SIG-M5 treated with dmso at 0.1 percent for 504 hours (cell line): ENCODE measurements around the gene PNPLA5.
A peak's percentile ranks its signal among the peaks of the same experiment; 100 is the strongest.

Source experiments
- DNase-seq: peaks from one replicate; lab custom pipeline; 2025; ENCODE audit not compliant: unreplicated experiment; lab: John Stamatoyannopoulos, UW

Gene PNPLA5

DNA sequence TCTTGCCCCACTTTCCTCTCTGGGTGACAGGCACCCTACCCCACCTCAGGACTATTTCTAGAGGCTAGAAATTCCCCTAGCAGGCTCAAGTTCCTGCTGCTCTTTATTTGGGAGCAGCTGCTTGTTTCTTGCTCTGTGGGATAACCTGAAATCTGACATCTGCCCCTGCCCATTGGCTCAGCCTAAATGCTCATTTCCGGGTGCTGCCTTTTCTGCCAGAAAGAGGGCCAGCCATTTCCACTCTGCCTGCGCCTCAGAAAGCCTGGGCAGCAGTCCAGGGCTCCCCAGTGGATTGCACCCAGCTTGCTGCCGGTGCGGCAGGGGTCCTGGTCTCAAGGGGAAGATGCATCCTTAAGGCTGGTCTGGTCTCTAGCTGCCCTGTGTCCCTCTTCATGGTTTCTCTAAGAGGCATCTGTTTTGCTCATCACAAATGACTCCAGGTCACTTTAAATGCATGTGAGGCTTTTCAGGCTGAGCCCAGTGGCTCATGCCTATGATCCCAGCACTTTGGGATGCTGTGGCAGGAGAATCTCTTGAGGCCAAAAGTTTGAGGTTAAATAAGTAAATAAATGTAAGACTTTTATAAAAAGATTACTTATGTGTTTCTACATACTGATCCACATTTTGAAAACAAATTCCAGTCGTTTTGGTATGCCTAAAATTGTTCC is 10.3 kb upstream of the PNPLA5 start:
- no peak for DNase-seq

DNA sequence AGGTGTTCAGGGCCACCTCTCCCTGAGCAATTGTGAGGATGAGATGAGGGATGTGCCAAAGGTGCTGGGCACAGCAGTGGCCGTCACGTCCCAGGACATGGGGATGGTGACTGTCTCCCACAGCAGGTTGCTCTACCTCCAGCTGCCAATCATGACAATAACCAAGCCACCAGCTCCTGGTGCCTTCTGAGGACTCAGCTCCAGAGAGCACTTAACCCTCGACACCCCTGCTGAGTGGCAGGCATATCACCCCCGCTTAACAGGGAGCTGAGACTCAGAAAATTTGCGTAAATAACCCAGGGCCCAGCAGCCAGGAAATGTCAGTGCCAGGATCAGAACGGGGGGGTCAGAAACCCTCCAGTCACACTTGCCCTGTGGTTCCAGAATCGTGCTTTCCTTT is 8.4 kb upstream of the PNPLA5 start:
- DNase-seq: no peak

DNA sequence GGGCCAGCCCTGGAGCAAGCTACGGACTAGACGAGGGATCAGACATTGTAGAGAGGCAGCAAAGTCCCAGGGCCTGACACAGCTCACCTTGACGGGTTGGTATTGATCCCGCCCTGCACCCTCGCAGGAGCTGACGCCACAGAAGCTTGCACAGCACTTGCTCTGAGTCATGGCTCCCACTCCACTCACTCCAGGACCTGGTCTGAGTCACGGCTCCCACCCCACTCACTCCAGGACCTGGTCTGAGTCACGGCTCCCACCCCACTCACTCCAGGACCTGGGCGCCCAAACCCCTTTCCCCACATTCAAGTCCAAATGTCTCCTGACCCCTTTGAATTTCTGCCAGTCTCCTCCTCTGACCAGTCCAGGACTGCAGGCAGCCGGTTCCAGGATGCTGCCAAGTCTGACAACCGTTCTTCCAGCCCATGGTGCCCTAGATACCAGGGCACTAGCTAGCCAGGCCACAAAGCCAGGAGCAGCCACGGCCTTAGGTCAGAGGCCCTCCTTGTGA is 6.0 kb upstream of the PNPLA5 start:
- no peak for DNase-seq

DNA sequence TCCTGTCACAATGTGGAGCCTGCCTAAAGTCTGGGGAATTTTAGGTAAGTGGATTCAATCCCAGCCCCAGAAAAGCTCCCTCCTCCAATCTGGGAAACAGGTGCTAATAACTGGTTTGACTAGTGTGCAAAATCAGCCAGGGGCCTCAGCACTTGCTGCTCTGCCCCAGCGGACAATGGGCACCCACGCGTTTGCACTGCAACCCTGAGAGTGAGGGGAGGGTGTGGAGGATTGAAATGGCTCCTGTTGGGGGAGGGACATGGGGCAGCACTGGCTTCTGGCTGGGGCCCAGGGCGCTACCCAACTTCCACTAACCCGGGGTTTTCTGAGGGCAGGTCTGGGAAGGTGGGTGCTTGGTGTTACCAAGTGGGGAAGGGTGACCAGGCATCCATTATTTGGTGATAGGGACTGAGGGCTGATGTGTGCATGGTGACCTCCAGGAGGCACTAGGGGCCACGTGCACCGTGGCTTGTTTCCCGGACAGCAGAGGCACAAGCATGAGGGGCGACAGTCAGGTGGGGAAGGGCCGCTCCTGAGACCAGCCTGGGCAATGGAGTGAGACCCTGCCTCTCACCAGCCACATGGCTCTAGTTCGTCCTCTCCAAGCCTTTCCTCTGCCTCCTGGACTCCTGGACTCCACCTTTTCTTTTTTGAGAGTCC is 4.3 kb upstream of the PNPLA5 start:
- DNase-seq: no peak

DNA sequence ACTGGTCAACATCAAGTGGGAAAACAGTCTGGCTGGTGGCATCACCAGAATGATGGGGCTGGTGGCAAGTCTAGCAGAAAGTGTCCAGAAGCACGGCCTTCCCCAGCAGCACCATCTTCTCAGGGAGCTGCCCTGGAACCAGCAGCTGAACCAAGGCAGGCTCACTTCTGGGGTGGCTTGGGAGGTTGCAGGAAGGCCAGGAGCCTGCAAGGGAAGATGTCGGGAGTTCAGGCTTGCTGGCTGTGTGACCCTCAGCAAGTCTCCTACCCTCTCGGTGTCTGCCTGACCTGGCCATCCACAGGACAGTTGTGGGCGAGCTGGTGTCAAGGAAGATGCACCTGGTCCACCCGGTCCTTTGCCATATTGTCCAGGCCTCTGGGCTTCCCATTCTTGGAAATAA is 2.3 kb upstream of the PNPLA5 start:
- no peak for DNase-seq

DNA sequence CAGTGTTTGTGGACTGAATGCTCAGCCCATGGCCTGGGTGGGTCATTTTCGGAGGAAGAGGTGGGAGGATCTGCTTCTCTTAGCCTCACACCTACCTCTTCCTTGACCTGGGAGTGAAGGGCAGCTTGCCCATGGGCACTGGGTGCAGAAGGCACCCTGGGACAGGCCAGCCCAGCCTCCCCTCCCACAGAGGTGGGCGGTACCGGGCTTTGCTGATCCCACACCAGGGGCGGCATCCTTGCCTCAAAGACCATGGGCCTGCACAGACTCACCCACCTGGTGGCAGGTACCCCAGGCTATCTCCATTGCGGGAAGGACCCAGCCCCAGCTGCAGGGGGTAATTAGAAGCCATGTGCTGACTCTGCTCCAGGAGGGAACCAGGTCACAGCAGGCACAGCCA is 1.5 kb upstream of the PNPLA5 start:
- no peak for DNase-seq

DNA sequence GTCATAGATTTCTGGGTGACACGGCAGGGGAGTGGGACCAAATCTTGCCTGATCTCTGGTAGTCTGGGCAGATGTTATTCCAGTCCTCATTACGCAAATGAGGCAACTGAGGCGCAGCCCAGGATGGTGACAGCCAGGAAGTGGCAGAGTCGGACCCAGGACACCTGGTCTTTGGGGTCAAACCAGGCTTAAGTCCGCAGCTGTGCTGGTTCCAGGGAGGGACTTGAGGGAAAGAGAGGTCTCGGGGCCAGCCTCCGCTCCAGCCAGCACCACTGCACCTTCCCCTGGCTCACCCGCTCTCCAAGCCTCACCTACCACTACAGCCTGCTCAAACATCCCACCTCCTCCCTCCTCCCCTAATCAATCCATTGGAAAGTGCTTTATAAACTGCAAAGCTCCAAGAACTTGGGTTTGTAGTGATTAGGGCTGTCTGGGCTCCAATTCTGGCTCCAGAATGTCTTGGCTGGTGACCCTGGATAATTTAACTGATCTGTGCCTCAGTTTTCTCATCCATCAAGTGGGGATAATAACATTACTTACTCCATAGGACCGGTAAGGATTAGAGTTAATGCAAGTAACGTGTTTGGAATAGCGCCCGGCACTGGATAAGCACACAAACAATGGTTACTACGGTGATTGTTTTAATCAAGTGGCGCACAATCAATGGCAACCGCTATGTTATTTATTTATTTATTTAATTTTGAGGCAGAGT is 526 bp upstream of the PNPLA5 start:
- no peak for DNase-seq

DNA sequence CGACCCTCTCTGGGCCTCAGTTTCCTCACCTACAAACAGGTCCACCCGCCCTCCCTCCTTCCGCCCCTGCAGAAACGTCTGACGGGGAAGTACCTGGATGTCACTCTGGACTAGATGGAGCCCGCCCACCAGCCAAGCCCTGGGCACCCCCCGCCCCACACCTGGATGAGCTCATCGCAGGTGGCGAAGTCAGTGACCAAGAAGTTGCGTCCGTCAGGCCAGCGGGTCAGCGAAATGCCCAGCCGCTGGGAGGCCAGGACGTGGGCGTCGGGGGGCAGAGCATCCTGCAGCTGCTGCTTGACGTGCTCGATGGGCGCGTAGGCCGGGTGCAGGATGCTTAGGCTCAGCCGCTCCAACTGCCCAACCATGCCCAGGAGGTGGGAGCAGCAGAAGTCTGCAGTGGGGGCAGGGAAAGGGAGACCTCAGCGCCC is 897 bp downstream of the PNPLA5 start:
- DNase-seq: no peak

DNA sequence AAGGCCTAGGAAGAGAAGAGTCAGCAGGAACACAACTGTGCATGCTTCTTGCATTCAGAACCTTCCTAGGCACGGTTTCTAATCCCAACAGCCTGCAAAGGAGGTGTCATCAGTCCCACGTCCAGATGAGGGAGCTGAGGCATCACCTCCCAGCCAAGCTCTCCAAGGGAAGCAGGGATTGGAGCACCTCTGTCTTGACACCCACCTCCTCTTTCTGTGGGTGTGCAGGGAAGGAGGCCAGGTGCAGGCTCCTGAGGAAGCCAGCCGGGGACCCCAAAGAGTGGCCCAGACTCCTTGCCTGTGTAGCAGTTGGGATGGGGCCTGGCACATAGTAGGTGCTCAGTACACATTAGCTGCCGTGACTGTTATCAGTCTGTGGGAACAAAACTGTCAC is 2.0 kb downstream of the PNPLA5 start:
- DNase-seq: no peak

DNA sequence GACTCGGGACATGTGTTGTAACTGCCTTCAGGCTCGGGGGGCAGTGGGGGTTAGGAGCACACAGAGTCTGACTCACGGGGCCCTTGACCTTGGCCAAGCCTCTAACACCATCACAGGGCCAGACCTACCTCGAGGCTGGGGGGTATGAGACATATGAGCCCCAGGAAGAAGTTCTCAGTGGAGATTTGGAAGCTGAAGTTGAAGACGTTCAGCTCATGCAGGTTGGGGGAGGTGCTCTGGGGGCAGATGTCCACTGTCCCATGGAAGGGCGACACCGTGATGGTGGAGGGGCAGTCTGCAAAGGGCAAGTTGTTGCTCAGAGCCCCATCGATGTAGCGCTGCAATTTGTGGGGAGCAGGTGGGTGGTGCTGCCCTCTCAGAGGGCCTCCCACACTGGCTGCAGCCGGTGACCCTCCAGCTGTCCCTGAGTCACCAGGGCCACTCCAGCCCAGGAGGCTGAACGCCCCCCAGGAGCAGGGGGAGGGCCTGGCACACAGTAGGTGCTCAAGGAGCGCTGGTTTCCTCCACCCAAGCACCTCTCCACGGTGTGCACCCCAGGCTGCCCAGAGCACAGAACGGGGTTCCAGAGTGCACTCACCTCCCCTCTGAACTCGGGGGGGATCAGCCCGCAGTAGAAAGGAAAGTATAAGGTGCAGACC is 2.5 kb downstream of the PNPLA5 start:
- no peak for DNase-seq

DNA sequence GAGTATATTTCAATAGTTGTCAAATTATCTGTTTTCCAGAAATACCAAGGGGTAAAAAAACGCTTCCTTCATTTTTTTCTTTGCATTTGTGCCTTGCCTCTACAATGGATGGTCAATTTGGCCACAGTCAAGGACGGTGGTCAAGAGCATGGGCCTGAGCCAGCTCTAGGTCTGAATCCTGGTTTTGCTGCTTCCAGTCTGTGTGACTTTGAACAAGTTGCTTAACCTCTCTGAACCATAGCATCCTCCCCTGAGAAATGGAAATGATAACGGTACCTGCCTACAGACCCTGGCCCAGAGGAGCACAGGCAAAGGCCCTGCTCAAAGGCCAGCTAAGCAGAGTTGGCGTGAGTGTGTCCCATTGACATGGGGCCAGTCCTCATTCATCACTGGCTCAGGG is 3.1 kb downstream of the PNPLA5 start:
- DNase-seq: no peak

DNA sequence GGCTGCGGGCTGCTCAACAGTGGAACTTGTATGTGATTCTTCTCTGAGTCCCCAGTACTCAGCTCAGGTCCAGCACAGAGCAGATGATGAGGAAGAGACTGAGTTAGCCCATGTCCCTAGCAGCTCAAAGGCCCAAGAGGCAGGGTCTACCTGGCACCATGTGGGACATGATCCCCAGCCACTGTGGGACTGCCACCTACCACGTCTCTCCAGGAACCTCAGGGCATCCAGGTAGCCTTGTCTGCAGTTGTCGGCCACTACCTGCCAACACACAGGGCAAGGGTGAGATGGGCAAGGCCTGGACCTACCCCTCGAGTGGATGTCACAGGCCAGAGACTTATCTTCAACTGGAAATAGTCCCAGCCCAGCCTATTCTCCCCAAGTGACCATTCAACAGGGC is 4.4 kb downstream of the PNPLA5 start:
- no peak for DNase-seq

DNA sequence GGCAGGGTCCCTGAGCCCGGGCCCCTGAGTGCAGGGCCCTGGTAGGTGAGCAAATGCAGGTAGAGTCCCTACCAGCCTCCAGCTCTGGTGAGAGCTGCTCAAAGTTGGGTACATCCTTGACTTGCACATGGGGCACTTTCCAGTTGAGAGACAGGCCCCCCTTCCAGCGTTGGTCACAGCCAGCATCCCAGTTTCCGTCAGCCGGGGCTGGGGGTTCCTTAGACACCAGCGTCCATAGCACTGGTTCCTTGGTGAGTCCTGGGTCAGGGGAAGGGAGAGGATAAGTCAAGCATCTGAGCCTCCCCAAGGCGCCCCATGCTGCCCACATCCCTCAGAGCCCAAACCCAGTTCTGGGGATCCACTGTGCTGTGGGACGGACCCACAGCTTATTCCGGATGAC is 5.6 kb downstream of the PNPLA5 start:
- DNase-seq: no peak

DNA sequence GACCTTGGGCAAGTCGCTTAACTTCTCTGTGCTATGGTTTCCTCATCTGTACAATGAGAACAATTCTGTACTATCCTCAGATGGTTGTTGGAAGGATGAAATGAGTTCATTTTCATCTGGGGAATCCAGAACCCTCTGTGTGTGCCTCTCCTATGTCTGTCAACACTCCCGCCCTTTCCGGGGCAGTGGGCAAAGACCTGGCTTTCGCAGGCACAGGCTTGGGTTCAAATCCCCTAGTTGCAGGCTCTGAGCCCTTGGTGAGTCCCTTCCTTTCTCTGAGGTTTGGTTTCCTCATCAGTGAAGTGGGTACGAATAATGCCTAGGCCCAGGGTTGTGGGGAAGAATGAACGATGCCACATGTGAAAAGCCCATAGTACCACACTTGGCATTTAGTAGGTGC is 6.0 kb downstream of the PNPLA5 start:
- no peak for DNase-seq

DNA sequence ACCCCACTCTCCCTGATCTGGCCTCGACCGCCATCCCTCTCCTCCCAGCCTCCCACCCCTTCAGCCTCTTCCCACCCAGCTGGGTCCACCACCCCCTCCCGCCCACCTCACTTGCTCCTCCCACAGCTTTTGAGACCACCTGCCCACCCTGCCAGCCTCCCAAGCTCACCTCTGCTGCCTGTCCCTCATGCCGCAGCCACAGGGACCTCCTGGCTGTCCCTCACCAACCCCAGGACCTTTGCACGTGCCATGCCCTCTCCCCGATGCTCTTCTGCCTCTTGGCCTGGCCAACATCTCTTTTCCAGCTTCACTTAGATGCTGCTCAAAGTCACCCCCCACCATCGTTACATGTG is 6.5 kb downstream of the PNPLA5 start:
- DNase-seq: no peak

DNA sequence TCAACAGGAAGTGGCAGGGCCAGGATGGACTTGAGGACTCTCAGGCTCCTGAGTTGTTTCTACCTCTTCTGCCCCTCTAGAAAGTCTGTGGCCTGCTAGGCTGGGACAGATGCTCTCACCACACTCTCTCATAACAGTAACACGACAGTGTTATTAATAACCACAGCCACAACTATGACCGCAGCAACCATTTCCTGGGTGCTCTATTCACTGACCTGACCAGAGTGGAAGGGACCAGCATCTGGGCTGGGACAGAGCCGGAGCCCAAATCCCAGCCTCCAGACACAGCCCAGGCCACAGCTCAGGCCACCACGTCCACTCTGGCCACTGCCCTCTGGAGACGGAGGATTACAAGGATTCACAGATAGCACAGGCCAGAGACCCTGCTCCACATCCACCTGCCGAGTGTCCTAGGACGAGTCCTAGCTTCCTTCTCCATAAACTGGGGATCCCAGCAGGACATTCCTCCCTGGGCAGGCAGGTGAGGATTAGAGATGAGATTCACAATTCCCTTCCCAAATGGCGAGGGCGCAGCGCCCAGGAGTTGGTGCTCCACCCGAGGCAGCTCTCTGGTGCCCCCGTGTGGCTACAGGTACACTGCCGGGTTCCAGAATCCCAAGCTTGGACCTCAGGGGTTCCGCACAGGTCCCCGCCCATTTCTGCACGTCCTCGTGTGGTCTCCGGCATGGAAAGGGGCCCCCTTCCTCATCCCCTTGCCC is 7.1 kb downstream of the PNPLA5 start:
- DNase-seq: no peak

DNA sequence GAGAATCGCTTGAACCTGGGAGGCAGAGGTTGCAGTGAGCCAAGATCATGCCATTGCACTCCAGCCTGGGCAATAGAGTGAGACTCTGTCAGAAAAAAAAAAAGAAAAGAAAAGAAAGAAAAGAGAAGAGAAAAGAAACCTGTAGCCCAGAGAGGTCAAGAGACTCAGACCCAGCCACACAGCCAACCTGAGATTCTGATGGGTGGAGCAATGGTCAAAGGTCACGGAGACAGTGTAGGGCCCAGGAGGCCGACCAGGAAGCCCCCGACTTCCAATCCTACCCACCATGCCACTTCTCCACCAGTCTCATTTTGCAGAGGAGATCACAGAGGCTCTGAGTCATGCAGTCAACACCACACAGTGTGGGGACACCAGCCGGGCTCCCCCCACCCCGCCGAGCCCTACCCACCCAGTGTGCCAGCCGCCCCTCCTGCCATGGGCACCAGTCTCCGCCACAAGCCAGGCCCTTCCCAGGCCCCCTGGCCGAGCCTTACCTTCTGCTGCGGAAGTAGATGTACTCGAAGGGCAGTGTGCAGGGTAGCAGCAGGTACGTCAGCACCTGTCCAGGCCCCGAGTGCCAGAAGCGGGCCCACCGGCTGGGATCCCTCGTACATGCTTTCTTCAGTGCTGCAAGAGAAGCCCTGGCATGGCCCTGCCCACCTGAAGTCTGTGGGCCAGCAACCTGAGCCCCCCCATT is 7.9 kb downstream of the PNPLA5 start:
- no peak for DNase-seq

DNA sequence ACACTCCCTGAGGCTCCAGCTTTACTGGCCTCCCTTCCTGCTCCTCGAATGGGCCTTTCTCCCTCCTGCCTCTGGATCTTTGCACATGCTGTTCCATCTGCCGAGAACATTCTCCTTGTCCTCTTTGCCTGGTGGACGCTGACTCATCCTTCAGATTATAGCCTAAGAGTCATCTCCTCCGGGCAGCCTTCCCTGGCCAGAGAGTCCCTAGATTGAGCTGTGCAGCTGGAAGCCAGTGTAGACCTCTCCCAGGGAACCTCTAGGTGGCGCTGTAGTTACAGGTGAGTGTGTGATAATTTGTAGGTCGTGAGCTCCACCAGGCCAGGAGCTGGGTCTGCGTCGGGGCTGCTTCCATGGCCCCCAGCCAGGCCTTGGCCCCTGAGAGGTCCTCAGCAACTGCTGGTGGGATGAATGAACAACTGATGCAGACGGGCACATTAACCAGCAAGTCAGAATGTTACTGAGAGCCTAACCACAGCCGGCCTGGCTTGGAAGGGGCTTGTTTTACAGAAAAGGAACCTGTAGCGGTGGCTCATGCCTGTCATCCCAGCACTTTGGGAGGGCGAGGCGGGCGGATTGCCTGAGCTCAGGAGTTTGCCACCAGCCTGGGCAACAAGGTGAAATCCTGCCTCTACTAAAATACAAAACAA is 8.7 kb downstream of the PNPLA5 start:
- peak; percentile 35 for DNase-seq

DNA sequence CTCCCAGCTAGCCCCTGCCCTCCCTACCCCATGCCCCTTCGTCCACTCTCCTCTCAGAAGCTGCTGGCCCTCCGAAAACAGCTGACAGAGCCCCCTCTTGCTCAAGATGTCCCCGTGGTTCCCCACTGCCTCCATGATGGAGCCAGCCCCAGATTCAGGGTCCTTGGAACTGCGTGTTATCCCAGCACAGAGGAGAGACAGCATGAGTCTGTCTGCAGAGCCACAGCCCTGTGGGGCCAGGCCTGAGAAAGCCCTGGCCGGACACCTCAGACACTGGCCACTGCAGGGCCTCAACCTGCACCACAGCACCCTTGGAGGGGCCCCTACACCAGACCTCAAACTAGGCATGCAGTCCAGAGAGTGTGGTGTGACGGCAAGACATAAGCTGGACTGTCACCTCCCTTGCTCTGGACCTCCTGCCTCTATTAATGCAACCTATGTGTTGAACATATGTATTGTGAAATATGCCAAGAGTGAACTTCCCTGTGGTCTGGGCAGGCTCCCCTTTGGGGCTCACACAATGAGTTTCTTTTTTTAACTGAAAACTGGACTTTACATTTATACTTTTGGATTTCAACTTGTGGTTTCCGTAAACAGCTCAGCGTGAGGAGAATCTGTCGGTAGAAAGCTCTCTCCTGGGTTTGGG is 9.6 kb downstream of the PNPLA5 start:
- DNase-seq: no peak
